Choroid plexus epithelial cell (primary cell): ENCODE results near the gene EED.
"Not testable (repeated sequence)": the region's sequence is repeated elsewhere in the genome, so short reads cannot be mapped to it uniquely, and the experiment has no call there.

ENCODE experiments used
- DNase-seq: peaks from one replicate; pipeline ENCODE4 v3.0.0-alpha.2; 2010; ENCODE audit warnings: low read depth
- H3K4me3 ChIP-seq: 2 replicates; pipeline ENCODE4 v1.5.1; 2011; ENCODE audit warnings: low read depth, mild to moderate bottlenecking, control low read depth, low read length, moderate library complexity
- TF ChIP-seq, protein P1 (sequence below): conservative IDR thresholded peaks from 2 replicates; pipeline ENCODE4 v1.5.1; 2011; ENCODE audit warnings: low read depth, mild to moderate bottlenecking, control low read depth, inconsistent platforms, low read length, moderate library complexity

The EED gene

DNA sequence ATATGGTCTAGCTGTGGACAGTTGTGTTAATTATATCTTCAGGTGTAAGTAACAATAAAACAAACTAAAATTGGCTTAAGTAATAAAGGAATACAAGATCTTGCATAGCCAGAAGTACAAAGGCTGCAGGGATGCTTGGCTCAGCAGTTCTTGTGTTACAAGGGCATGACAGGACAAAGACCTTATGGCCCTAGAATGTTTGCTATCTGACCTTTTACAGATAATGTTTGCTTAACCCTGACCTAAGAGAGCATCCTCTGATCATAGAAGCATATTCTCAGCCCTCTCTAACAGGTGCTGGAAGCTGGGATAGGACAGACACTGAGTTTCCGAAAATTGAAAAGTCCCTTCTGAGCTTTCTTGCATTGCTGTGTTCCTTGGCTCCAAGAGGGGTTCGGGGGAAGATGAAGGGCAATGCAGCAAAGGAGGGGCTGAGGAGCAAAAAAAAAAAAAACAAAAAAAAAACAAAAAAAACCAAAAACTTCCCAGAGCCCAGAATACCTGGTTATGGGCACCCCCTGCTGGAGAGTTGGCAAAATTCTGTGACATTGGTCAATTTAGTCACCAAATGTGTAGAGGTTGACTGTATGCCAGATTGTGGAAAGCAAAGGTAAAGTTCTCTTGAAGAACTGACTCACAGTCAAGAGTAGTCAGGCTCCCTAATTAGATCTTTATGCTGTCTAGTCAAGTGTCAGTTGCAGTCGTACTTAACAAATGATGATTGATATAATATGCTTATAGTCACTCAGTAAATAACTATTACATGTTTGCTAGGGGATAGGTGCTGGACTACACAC, 47.1 kb downstream of the EED start:
- DNase-seq: peak; percentile 55
- H3K4me3 ChIP-seq: no peak overlapping the region
- TF ChIP-seq, protein P1, sequence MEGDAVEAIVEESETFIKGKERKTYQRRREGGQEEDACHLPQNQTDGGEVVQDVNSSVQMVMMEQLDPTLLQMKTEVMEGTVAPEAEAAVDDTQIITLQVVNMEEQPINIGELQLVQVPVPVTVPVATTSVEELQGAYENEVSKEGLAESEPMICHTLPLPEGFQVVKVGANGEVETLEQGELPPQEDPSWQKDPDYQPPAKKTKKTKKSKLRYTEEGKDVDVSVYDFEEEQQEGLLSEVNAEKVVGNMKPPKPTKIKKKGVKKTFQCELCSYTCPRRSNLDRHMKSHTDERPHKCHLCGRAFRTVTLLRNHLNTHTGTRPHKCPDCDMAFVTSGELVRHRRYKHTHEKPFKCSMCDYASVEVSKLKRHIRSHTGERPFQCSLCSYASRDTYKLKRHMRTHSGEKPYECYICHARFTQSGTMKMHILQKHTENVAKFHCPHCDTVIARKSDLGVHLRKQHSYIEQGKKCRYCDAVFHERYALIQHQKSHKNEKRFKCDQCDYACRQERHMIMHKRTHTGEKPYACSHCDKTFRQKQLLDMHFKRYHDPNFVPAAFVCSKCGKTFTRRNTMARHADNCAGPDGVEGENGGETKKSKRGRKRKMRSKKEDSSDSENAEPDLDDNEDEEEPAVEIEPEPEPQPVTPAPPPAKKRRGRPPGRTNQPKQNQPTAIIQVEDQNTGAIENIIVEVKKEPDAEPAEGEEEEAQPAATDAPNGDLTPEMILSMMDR: peak; percentile 77

DNA sequence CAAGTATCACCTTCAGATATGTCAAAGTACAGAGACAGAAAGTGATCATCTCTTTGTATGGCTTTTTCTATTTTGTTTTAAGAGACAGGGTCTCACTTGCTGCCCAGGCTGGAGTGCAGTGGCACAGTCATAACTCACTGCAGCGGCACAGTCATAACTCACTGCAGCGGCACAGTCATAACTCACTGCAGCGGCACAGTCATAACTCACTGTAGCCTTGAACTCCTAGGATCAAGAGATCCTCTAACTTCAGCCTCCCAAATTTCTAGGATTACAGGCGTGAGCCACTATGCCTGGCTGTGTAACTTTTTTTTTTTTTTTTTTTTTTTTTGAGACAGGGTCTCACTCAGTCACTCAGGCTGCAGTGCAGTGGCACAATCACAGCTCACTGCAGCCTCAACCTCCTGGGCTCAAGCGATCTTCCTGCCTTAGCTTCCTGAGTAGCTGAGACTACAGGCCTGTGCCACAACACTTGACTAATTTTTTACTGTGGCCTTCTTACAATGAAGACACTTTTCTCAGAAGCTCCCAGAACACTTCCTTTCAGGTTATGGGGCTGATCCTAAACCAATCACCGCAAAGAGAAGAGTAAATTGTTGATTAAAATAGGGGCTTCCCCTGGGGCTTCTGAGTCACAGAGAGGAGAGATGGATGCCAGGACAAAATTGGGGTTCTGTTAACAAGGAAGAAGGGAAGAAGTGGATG, 48.5 kb downstream of the EED start:
- no peak for DNase-seq
- H3K4me3 ChIP-seq: no peak overlapping the region
- TF ChIP-seq, protein P1: no peak

DNA sequence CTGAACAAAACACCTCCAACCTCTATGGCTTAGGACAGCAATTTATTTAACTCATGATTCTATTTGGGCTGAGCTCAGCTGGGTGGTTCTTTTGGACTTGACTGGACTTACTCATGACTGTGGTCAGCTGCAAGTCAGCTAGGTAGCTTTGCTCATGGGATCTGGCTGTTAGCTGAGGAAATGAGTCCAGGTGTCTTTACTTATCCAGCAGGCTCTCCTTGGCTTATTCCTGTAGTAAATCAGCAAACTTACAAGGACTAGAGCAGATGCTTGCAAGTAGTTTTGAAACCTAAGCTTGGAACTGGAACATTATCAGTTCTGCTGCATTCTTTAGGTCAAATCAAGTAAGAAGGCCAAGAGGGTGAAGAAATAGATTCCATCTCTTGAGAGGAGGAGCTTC, 49.5 kb downstream of the EED start:
- TF ChIP-seq, protein P1: no peak
- DNase-seq: no peak
- H3K4me3 ChIP-seq: no peak overlapping the region

DNA sequence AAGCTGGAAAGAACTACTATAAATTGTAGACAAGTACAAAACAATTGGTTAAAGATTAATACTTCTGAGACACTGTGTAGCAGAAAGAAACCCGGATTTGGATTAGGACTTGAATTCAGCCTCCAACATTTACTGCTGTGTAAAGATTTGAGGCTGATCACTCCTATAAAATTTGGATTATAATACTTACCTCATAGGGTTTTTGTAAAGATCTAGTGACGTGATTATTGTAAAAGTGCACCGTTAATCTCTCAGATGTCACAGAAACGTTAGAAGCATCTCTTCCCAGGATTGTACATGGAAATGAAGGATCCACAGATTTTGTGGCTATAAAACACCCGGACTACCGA, 57.2 kb downstream of the EED start:
- TF ChIP-seq, protein P1: no peak
- H3K4me3 ChIP-seq: peak overlapping the region; percentile 87
- DNase-seq: no peak

DNA sequence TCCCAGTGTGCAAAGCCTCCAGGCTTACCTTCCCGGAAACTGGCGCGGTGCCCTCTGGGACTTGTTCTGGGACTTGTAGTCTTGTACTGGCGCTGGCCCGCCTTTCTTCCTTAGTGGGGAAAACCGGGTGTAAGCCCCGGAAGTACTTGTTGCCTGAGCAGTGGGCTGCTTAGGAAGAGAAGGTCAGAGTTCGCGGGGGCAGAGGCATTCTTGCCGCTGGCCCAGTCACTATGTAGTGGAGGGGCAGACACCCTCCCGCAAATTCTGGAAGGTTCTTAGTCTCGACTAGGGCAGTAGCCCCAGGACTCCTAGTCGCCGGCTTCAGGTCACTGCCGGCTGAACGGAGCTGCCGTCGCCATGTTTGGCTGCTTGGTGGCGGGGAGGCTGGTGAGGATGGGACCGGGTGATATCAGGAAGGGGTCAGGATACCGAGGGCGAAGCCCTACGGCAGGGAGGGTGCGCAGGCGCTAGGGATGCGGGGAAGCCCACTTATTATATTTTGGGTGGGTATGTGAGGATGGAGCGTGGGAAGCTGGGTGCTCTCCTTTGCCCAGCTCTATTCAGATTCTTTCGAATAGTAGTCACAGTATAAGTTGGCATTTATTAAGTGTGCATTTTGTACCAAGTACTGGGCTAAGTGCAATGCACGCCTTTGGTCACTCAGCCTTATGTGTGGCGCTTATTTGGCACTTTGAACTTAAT, 57.7 kb downstream of the EED start, which contains the start of gene HIKESHI:
TSS of gene HIKESHI (plus strand) at position 149 of the 702 bp plus-strand sequence. CDS start at position 358, 209 bp downstream.
- TF ChIP-seq, protein P1: peak; percentile 10
- DNase-seq: peak; percentile 98
- H3K4me3 ChIP-seq: peak within 1 kb of the TSS; percentile 87

DNA sequence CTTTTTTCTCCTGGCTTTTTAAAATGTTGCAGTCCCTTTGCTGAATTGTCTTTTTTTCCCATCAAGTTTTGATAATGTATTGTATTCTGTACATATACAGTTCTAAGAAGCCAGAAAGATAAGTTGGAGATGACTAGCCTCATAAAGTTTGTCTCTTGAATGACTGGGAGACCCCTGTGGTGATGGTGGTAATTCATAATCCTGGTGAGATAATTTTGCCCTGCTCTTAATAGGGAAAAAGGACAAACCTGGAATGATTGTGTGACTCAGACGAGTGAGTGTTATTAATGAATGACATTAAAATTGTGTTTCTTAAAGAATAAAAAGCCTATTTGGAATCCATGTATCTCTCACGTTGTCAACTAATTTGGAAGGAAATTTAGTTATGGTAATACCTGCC, 58.7 kb downstream of the EED start:
- DNase-seq: peak; percentile 17
- peak overlapping the region; percentile 87 for H3K4me3 ChIP-seq
- TF ChIP-seq, protein P1: no peak

DNA sequence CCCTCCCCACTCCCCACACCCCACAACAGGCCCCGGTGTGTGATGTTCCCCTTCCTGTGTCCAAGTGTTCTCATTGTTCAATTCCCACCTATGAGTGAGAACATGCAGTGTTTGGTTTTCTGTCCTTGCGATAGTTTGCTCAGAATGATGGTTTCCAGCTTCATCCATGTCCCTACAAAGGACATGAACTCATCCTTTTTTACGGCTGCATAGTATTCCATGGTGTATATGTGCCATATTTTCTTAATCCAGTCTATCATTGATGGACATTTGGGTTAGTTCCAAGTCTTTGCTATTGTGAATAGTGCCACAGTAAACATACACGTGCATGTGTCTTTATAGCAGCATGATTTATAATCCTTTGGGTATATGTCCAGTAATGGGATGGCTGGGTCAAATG, 64.2 kb downstream of the EED start:
- not testable (repeated sequence) for H3K4me3 ChIP-seq, DNase-seq
